IPS-NIHi7 (cell line): ENCODE measurements around the gene CTDSP1.

ENCODE experiments used
- DNase-seq: peaks from one replicate; pipeline ENCODE4 v3.0.0; 2012; ENCODE audit warnings: mixed read lengths; ENCODE audit errors: extremely low spot score

Gene CTDSP1

GRCh38 chr2:218399391-218400166 lies at the start of gene CTDSP1:
Gene CTDSP1, plus strand, starts transcription at chr2:218399868. Its CDS starts 223 bp downstream, at chr2:218400091.
- peak; percentile 80 for DNase-seq

- DNase-seq: no peak
Measured at GRCh38 chr2:218354045-218354444, 45.6 kb upstream of the CTDSP1 start.

GRCh38 chr2:218354850-218355443 lies 44.7 kb upstream of the CTDSP1 start:
- DNase-seq: no peak

DNA sequence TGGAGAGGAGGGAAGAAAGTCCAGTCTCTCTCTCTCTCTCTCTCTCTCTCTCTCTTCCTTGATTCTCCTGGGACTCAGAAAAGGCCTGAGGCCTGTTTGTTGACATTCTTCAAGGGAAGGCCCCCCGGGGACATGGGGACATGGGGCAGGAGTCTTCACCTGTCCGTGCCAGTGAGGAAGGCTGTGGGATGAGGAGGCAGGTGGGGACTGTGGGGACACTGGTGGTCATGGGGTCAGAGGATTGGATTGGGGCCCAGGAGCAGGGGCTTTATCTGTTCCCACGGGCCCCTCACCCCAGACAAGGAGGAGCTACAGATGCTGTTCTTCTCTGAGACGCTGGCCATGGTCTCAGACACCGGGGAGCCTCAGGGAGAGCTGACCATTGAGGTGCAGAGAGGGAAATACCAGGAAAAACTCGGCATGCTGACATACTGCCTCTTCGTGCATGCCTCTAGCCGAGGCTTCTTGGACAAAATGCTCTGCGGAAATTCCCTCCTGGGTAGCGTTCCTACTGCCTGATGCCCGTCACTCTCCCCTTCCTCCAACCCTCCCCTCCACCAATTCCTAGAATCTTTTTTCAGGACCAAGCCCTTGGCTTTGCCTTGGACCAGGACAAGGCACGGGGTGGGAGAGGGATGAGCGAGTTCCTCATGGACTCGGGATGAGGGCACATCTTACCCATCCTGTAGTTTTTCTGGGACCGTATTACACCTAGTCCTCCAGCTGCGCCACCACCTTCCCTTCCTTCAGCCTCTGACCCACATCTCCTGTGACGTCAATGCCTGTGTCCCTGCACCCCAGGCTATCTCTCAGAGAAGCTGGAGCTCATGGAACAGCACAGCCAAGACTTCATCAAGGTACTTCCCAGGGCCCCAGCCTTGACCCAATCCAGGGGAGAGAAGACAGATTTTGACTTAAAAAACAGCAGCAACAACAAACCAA lies 42.2 kb upstream of the CTDSP1 start:
- no peak for DNase-seq

DNA sequence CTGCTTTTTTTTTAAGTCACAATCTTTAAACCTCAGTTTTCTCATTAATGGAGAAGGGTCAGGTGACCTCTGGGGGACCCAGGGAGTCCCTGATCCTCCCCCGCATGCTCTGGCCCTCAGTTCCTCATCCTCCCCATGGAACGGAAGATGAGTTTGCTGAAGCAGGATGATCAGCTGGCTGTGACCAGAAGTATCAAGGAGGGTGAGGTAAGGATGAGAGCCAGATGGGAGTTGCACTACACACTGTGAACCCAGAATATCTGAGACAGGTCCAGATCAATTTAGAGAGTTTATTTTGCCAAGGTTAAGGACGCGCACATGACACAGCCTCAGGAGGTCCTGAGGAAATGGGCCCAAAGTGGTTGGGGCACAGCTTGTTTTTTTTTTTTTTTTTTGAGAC lies 39.2 kb upstream of the CTDSP1 start:
- DNase-seq: no peak

- DNase-seq: no peak
Measured at GRCh38 chr2:218362606-218363005, 37.1 kb upstream of the CTDSP1 start.

- DNase-seq: no peak
Measured at GRCh38 chr2:218363736-218364135, 35.9 kb upstream of the CTDSP1 start.

DNA sequence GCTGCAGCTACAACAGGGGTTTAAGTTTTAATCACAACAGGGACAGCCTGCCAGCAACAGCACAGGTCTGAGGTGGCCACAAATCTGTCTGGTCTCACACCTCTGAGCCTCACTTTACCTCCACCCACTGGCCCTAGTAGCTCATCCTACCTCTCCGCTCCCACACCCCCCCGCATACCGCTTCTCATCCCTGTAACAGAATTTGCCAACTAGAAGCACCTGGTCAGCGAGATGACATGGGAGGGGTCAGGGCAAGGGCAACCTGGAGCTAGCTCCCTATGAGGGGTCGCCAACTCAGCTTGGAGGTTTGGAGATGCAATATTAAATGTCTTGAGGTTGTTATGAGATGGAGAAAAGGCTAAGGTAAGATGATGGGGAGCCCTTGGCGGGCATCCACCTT lies 35.5 kb upstream of the CTDSP1 start:
- no peak for DNase-seq

DNA sequence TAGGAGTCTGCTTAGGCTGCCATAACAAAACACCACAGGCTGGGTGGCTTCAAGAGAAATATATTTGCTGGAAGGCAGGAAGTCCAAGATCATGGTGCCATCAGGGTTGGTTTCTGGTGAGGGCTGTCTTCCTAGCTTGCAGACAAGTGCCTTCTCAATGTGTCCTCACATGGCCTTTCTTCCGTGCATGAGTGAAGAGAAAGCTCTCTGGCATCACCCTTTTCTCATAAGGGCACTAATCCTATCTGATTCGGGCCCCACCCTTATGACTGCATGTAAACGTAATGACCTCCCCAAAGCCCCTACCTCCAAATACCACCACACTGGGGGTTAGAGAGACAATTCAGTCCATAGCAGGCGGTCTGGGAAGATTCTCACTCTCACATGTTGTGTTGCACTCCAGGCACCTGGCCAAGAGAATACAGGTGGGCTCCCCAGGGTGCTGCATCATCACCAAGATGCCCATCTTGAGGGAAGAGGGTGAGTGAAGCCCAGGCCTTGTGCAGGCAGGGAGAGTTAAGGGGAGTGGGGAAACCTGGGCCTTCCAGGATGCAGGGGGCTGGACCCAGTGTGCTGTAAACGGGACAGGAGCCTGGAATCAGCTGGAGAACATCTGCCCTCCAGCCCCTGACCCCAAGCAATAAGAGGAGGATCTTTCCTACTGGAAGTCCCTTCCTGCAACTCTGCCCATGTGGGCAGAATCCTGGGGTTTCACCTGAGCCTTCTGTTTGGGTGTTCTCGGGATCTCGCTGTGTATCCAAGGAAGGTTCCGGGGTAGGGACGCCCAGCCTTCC lies 32.9 kb upstream of the CTDSP1 start:
- DNase-seq: no peak

DNA sequence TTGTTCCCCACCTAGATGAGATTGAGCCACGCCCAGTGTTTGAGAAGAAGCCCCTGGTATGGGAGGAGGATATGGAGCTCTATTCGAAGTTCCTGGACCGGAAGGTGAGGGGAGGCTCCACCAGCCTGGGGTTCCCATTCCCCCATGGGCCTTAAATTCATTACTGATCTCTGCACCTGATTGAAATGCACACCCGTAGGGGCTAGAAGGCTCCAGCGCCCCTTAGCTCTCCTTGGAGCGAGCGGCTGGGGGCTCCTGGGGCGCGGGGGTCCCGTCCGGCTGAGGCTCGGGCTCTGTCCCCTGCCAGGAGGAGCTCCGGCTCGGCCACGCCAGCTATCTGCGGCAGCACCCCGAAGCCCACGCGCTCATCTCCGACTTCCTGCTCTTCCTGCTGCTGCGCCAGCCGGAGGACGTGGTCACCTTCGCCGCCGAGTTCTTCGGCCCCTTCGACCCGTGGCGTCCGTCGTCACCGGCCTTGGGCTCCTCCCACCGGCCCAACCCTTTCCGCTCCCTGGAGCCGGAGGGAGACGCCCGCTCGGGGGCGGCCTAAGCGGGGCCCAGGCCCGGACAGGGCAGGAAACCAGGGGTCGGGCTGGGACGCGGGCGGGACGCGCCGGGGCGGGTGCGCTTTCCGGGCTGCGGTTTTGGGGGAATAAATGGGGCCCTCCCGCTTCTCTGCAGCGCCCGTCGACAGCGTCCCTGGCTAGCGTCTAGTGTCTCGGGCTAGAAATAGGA lies 32.1 kb upstream of the CTDSP1 start:
- DNase-seq: peak; percentile 95

- no peak for DNase-seq
Measured at GRCh38 chr2:218368150-218368528, 31.5 kb upstream of the CTDSP1 start.

GRCh38 chr2:218368621-218369153 lies 31.0 kb upstream of the CTDSP1 start:
- DNase-seq: peak; percentile 59

DNA sequence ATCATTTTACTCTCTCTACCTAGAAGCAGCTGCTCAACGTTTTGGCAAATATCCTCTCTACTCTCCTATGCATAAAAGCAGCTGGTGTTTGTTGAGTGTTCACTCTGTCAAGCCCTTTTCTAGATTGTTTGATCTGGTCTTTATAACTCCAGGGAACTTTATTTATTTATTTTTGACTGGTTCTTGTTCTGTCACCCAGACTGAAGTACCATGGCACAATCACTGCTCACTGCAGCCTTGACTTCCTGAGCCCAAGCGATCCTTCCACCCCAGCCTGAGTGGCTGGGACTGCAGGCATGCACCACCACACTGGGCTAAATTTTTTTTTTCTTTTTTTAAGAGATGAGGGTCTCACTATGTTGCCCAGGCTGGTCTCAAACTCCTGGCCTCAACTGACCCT lies 30.3 kb upstream of the CTDSP1 start:
- no peak for DNase-seq

DNA sequence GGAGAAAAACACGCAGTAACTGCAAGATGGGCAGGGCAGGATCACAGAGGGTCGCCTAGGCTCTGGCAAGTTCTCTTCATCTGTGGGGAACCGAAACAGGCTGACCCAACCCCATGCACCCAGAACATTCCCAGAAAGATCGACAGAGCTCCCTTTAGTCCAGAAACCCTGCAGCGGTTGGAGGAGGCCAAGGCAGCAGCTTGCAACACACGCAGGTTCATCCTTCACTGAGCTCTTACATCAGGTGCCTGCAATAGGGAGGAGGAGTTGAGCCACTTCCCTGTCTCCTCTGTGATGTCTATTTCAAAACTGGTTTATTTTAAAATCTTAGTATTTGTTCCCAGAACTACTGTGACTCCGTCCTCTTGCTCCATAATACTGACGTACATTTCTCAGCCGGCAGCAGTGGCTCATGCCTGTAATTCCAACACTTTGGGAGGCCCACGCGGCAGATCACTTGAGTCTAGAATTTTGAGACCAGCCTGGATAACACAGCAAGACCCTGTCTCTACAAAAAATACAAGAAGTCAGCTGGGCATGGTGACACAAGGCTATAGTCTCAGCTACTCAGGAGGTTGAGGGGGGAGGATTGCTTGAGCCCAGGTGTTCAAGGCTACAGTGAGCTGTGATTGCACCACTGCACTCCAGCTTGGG lies 29.1 kb upstream of the CTDSP1 start:
- DNase-seq: no peak

DNA sequence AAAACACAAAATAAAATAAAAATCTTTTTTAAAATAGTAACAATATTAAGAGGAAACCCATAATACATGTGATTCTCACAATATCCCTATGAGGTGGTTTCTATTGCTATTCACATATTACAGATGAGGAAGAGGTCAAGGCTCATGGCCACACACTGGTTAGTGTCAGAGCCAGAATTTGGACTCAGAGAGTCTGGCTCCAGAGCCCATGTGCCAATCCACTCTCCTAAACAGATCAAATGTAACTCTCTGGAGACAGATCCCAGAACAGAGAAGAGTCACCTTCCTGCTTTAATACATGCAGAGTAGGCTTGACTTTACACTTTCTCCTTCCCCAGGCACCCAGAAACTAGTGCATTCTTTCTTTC lies 27.7 kb upstream of the CTDSP1 start:
- no peak for DNase-seq

- DNase-seq: no peak
Measured at GRCh38 chr2:218374795-218375194, 24.9 kb upstream of the CTDSP1 start.

- DNase-seq: no peak
Measured at GRCh38 chr2:218375212-218375611, 24.5 kb upstream of the CTDSP1 start.

GRCh38 chr2:218378053-218378452 lies 21.6 kb upstream of the CTDSP1 start:
- DNase-seq: no peak

GRCh38 chr2:218381916-218382366 lies 17.7 kb upstream of the CTDSP1 start, which contains the start of gene SLC11A1:
Gene SLC11A1, plus strand, starts transcription at chr2:218382273. Its CDS starts 96 bp downstream, at chr2:218382369.
- DNase-seq: no peak

GRCh38 chr2:218382785-218383184 lies 16.9 kb upstream of the CTDSP1 start:
- no peak for DNase-seq
